Activated CD8-positive, alpha-beta memory T cell treated with anti-CD3 and anti-CD28 coated beads, Interleukin-2, amount 50 U/mL, for 48 hours (primary cell): ENCODE measurements around the gene UBR3.
"Not testable (repeated sequence)": the region's sequence is repeated elsewhere in the genome, so short reads cannot be mapped to it uniquely, and the experiment has no call there.

Experiments
- DNase-seq: peaks from one replicate; pipeline ENCODE4 v3.0.0-alpha.2; 2020

Gene UBR3

GRCh38 chr2:170122883-170123547 lies 295.8 kb downstream of the UBR3 start:
- no peak for DNase-seq

GRCh38 chr2:170123593-170123992 lies 296.3 kb downstream of the UBR3 start:
- DNase-seq = no peak

- not testable (repeated sequence) for DNase-seq
Observed at GRCh38 chr2:170126138-170126728, 299.0 kb downstream of the UBR3 start.
